Transverse colon (tissue), 4 donors: ENCODE measurements around the gene ZMAT3.

Experiments
- EP300 ChIP-seq: sonication (generic); formaldehyde crosslinking; IDR thresholded peaks from one replicate; pipeline ENCODE4 v1.6.1; 2017; ENCODE audit warnings: antibody characterized with exemption, low read depth
- POLR2AphosphoS5 ChIP-seq, 3 donors: sonication (generic); formaldehyde crosslinking; IDR thresholded peaks; one replicate each; pipeline ENCODE4 v1.6.1; 2016; ENCODE audit warnings: antibody characterized with exemption in 3 of 3
- TF ChIP-seq, protein P1 (sequence below), 5 experiments: fragments of 200-600 bp in 3 of 5; fragments of 450-650 bp in 2 of 5; sonication (generic) in 3 of 5; IDR thresholded peaks; 1 replicate in 2 of 5; 2 replicates in 3 of 5; pipeline ENCODE4 v1.5.1; 2016 to 2017; ENCODE audit warnings: antibody characterized with exemption in 5 of 5, inconsistent platforms in 3 of 5, mild to moderate bottlenecking in 2 of 5, moderate library complexity in 1 of 5

DNA sequence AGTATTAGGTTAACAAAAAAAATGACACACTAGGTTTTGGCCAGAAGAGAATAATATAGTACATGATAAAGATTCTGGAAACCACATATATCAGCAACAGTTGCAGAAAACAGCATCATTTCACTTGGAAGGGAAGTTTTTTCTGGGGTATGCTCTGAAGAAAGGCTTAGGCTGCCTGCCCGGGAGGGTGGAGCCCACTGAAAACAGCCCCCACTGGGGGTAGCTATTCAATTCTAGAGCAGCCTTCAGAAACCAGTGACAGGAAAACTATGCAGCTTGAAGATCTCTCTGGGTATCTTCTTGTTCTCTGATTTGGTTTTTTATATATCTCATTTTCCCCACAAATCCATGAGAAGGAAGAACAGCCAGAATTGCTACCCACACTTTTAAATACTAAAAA is 43.2 kb downstream of the ZMAT3 start:
- no peak for TF ChIP-seq EP300
- TF ChIP-seq, protein P1, sequence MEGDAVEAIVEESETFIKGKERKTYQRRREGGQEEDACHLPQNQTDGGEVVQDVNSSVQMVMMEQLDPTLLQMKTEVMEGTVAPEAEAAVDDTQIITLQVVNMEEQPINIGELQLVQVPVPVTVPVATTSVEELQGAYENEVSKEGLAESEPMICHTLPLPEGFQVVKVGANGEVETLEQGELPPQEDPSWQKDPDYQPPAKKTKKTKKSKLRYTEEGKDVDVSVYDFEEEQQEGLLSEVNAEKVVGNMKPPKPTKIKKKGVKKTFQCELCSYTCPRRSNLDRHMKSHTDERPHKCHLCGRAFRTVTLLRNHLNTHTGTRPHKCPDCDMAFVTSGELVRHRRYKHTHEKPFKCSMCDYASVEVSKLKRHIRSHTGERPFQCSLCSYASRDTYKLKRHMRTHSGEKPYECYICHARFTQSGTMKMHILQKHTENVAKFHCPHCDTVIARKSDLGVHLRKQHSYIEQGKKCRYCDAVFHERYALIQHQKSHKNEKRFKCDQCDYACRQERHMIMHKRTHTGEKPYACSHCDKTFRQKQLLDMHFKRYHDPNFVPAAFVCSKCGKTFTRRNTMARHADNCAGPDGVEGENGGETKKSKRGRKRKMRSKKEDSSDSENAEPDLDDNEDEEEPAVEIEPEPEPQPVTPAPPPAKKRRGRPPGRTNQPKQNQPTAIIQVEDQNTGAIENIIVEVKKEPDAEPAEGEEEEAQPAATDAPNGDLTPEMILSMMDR (IDR thresholded peaks at IDR 0.05), result no peak
- TF ChIP-seq POLR2AphosphoS5 (IDR thresholded peaks at IDR 0.05), result no peak
